ENCODE data around the gene CHAF1B. TPM values are rescaled to one million over a fixed set of nuclear protein-coding genes. Genes with fewer than 3 reads are reported as not detected.

CHAF1B gene
- total and polyA plus RNA-seq, 7 donors: 0.68 to 12.6 (median 8.4) TPM

- no peaks in the 10 kb centered on the region for H3K36me3 ChIP-seq (ENCODE audit: insufficient read depth in 1 of 2, low read depth in 1 of 2)
- peak; percentile 90 to 95 for DNase-seq
- ATAC-seq: peak; percentile 94 to 98 (median 96)
- H3K27ac ChIP-seq: peak overlapping the region; percentile 94
- peaks cover 20% of the 10 kb centered on the region for H3K4me1 ChIP-seq
- peak; percentile 11 for TF ChIP-seq CTCF (IDR thresholded peaks at IDR 0.05)
- peak overlapping the region; percentile 63 for H3K4me3 ChIP-seq
- no peaks in the 10 kb centered on the region for H3K9me3 ChIP-seq
- intact Hi-C loops (cut with DNase I): loop anchor here in 1 of 2 donors (10.0 kb wide), 2 partner anchors 265 to 495 kb away; partner anchors contain the start of gene SIM2
- 5 to 16% (median 7%) methylated on average over 22 of the region's 22 CpGs for WGBS, 3 donors
- no peaks in the 10 kb centered on the region for H3K27me3 ChIP-seq (ENCODE audit: insufficient read depth in 3 of 3, low read length in 2 of 3)
Measured at GRCh38 chr21:36429947-36430546, 44.9 kb downstream of the CHAF1B start.

- ATAC-seq (peak in 1 of 4 donors; percentile 12), DNase-seq (no peak)
- TF ChIP-seq CTCF (IDR thresholded peaks at IDR 0.05): no peak
- Histone ChIP-seq H3K4me3 (peak overlapping the region; percentile 63), H3K4me1 (peaks cover 20% of the 10 kb centered on the region), H3K27me3 (ENCODE audit: insufficient read depth in 3 of 3, low read length in 2 of 3) (no peaks in the 10 kb centered on the region), H3K9me3 (no peaks in the 10 kb centered on the region), H3K27ac (peak overlapping the region; percentile 94), H3K36me3 (ENCODE audit: insufficient read depth in 1 of 2, low read depth in 1 of 2) (no peaks in the 10 kb centered on the region)
- WGBS, 3 donors: 60 to 78% (median 63%) methylated on average over 4 of the region's 4 CpGs
- intact Hi-C loops (cut with DNase I): no loop called here
Measured at GRCh38 chr21:36430841-36431240, 45.6 kb downstream of the CHAF1B start.

- 70 to 81% (median 71%) methylated on average over 4 of the region's 4 CpGs for WGBS, 3 donors
- DNase-seq (no peak), ATAC-seq (no peak)
- Histone ChIP-seq H3K27me3 (ENCODE audit: insufficient read depth in 3 of 3, low read length in 2 of 3) (no peaks in the 10 kb centered on the region), H3K4me1 (peaks cover 20% of the 10 kb centered on the region), H3K36me3 (ENCODE audit: insufficient read depth in 1 of 2, low read depth in 1 of 2) (no peaks in the 10 kb centered on the region), H3K27ac (peak overlapping the region; percentile 94), H3K4me3 (peak overlapping the region; percentile 63), H3K9me3 (no peaks in the 10 kb centered on the region)
- intact Hi-C loops (cut with DNase I): no loop called here
- TF ChIP-seq CTCF (IDR thresholded peaks at IDR 0.05): no peak
Measured at GRCh38 chr21:36431252-36431651, 46.1 kb downstream of the CHAF1B start.

- 83 to 89% (median 89%) methylated on average over 7 of the region's 7 CpGs for WGBS, 3 donors
- H3K9me3 ChIP-seq: no peaks in the 10 kb centered on the region
- peaks cover 20% of the 10 kb centered on the region for H3K4me1 ChIP-seq
- DNase-seq (no peak), ATAC-seq (no peak)
- H3K36me3 ChIP-seq (ENCODE audit: insufficient read depth in 1 of 2, low read depth in 1 of 2): no peaks in the 10 kb centered on the region
- no peaks in the 10 kb centered on the region for H3K27me3 ChIP-seq (ENCODE audit: insufficient read depth in 3 of 3, low read length in 2 of 3)
- no peak for TF ChIP-seq CTCF (IDR thresholded peaks at IDR 0.05)
- intact Hi-C loops (cut with DNase I): no loop called here
- H3K27ac ChIP-seq: no peak overlapping the region
- no peak overlapping the region for H3K4me3 ChIP-seq
Measured at GRCh38 chr21:36433059-36433709, 48.0 kb downstream of the CHAF1B start.

Measured in psoas muscle (tissue), 8 donors.